HEK293 (cell line): ENCODE measurements around the gene IGIP.

Experiments used
- CTCF ChIA-PET: fragments of 350-600 bp; formaldehyde crosslinking; extraction: SDS; loops from one replicate; lab custom pipeline; 2021; ENCODE audit warnings: antibody characterized with exemption; lab: Yijun Ruan, JAX
- POLR2A ChIA-PET: fragments of 300-600 bp; formaldehyde crosslinking; extraction: SDS; loops from one replicate; lab custom pipeline; 2020; ENCODE audit warnings: antibody characterized with exemption, inconsistent platforms; lab: Yijun Ruan, JAX
- H3K27ac ChIP-seq: fragments of 200-500 bp; sonication (Bioruptor generic); 2 replicates; pipeline ENCODE4 v1.5.1; 2014; ENCODE audit warnings: low read depth, low read length, control low read depth, inconsistent platforms; ENCODE audit errors: extremely low read depth
- H3K36me3 ChIP-seq, 2 experiments: fragments of 200-500 bp in 1 of 2; sonication (Bioruptor generic) in 1 of 2; 1 replicate in 1 of 2; 2 replicates in 1 of 2; pipeline ENCODE4 v1.5.1; 2014 to 2017; ENCODE audit warnings: inconsistent platforms in 2 of 2, low read length in 2 of 2; ENCODE audit not compliant: control insufficient read depth in 2 of 2, insufficient read depth in 1 of 2
- H3K4me1 ChIP-seq: fragments of 200-500 bp; sonication (Bioruptor generic); 2 replicates; pipeline ENCODE4 v1.5.1; 2014; ENCODE audit warnings: mild to moderate bottlenecking, low read length, inconsistent platforms; ENCODE audit not compliant: control insufficient read depth, insufficient read depth
- H3K4me3 ChIP-seq: 2 replicates; pipeline ENCODE4 v1.5.1; 2011; ENCODE audit warnings: low read depth, mild to moderate bottlenecking, control low read depth, low read length, moderate library complexity
- H3K9me3 ChIP-seq: fragments of 200-500 bp; sonication (Bioruptor generic); 2 replicates; pipeline ENCODE4 v1.5.1; 2014; ENCODE audit warnings: low read depth, low read length, inconsistent platforms; ENCODE audit not compliant: control insufficient read depth, insufficient read depth
- ELK4 ChIP-seq: IDR thresholded peaks from 2 replicates; pipeline ENCODE4 v1.6.1; 2011; ENCODE audit warnings: mild to moderate bottlenecking, low read depth, low read length, borderline replicate concordance
- HOXC10 ChIP-seq: sonication (generic); formaldehyde crosslinking; IDR thresholded peaks from 2 replicates; pipeline ENCODE4 v1.8.1; 2023; ENCODE audit warnings: mild to moderate bottlenecking, missing genetic modification reagents
- KLF17 ChIP-seq: fragments of 450-650 bp; formaldehyde crosslinking; IDR thresholded peaks from 2 replicates; pipeline ENCODE4 v1.5.1; 2016; ENCODE audit warnings: missing biosample characterization, missing genetic modification characterization
- KLF9 ChIP-seq: fragments of 450-650 bp; formaldehyde crosslinking; IDR thresholded peaks from 2 replicates; pipeline ENCODE4 v1.5.1; 2016; ENCODE audit warnings: missing biosample characterization, missing genetic modification characterization, low read depth
- RBAK ChIP-seq: fragments of 450-650 bp; formaldehyde crosslinking; IDR thresholded peaks from 2 replicates; pipeline ENCODE4 v1.5.1; 2016; ENCODE audit warnings: missing biosample characterization, missing genetic modification characterization
- REPIN1 ChIP-seq: fragments of 450-650 bp; formaldehyde crosslinking; IDR thresholded peaks from 2 replicates; pipeline ENCODE4 v1.5.1; 2017; ENCODE audit warnings: missing biosample characterization, missing genetic modification characterization, low read depth
- TSHZ1 ChIP-seq: fragments of 450-650 bp; formaldehyde crosslinking; IDR thresholded peaks from 2 replicates; pipeline ENCODE4 v1.5.1; 2016; ENCODE audit warnings: missing biosample characterization, missing genetic modification characterization, borderline replicate concordance
- ZBTB26 ChIP-seq: fragments of 450-650 bp; formaldehyde crosslinking; optimal IDR thresholded peaks from 2 replicates; pipeline ENCODE3; 2016; ENCODE audit warnings: missing biosample characterization, mild to moderate bottlenecking, missing genetic modification characterization
- ZBTB44 ChIP-seq: fragments of 450-650 bp; IDR thresholded peaks from 2 replicates; pipeline ENCODE4 v1.5.1; 2018; ENCODE audit warnings: missing biosample characterization, mild to moderate bottlenecking, missing genetic modification characterization
- ZNF132 ChIP-seq: fragments of 450-650 bp; formaldehyde crosslinking; IDR thresholded peaks from 2 replicates; pipeline ENCODE4 v1.5.1; 2017; ENCODE audit warnings: missing biosample characterization, missing genetic modification characterization, borderline replicate concordance
- ZNF140 ChIP-seq: fragments of 450-650 bp; formaldehyde crosslinking; IDR thresholded peaks from 2 replicates; pipeline ENCODE4 v1.5.1; 2016; ENCODE audit warnings: missing biosample characterization, missing genetic modification characterization
- ZNF146 ChIP-seq: fragments of 450-650 bp; formaldehyde crosslinking; IDR thresholded peaks from 2 replicates; pipeline ENCODE4 v1.5.1; 2016; ENCODE audit warnings: missing biosample characterization, missing genetic modification characterization
- ZNF266 ChIP-seq: fragments of 450-650 bp; formaldehyde crosslinking; IDR thresholded peaks from 2 replicates; pipeline ENCODE4 v1.5.1; 2016; ENCODE audit warnings: missing biosample characterization, missing genetic modification characterization, low read depth
- ZNF311 ChIP-seq: fragments of 450-650 bp; formaldehyde crosslinking; IDR thresholded peaks from 2 replicates; pipeline ENCODE4 v1.5.1; 2017; ENCODE audit warnings: missing biosample characterization, missing genetic modification characterization, borderline replicate concordance
- ZNF354C ChIP-seq: fragments of 450-650 bp; formaldehyde crosslinking; IDR thresholded peaks from 2 replicates; pipeline ENCODE4 v1.5.1; 2016; ENCODE audit warnings: missing biosample characterization, missing genetic modification characterization, low read depth, borderline replicate concordance
- ZNF473 ChIP-seq: fragments of 450-650 bp; formaldehyde crosslinking; IDR thresholded peaks from 2 replicates; pipeline ENCODE4 v1.5.1; 2017; ENCODE audit warnings: missing biosample characterization, missing genetic modification characterization
- ZNF626 ChIP-seq: fragments of 450-650 bp; sonication (Bioruptor Pico); formaldehyde crosslinking; IDR thresholded peaks from 2 replicates; pipeline ENCODE4 v1.5.1; 2018; ENCODE audit warnings: missing biosample characterization, missing genetic modification characterization, inconsistent platforms
- ZNF677 ChIP-seq: fragments of 450-650 bp; IDR thresholded peaks from 2 replicates; pipeline ENCODE4 v1.5.0; 2018; ENCODE audit warnings: missing biosample characterization, mild to moderate bottlenecking, missing genetic modification characterization, moderate library complexity
- ZNF843 ChIP-seq: fragments of 450-650 bp; formaldehyde crosslinking; IDR thresholded peaks from 2 replicates; pipeline ENCODE4 v1.5.1; 2016; ENCODE audit warnings: missing biosample characterization, missing genetic modification characterization
- ZSCAN30 ChIP-seq: fragments of 450-650 bp; IDR thresholded peaks from 2 replicates; pipeline ENCODE4 v1.5.1; 2018; ENCODE audit warnings: missing biosample characterization, mild to moderate bottlenecking, missing genetic modification characterization, moderate library complexity

Gene IGIP

GRCh38 chr5:140141241-140141640 lies 15.5 kb downstream of the IGIP start:
- CTCF ChIA-PET = interaction anchor here (1.1 to 10.4 kb wide), 4 partner anchors 26 to 353 kb away, joined by 3 to 109 read pairs (median 36); partner anchors contain the start of gene PURA
- Histone ChIP-seq H3K27ac (no peak overlapping the region), H3K4me3 (no peak overlapping the region), H3K4me1 (no peaks in the 10 kb centered on the region), H3K9me3 (no peaks in the 10 kb centered on the region), H3K36me3 (no peaks in the 10 kb centered on the region)
- POLR2A ChIA-PET = interaction anchor here (0.6 kb wide), 1 partner anchor 74 kb away, joined by 6 read pairs; no protein-coding TSS in a partner anchor
- TF ChIP-seq ZNF626 = no peak
- TF ChIP-seq KLF17 (tag by site-specific recombination) = no peak
- TF ChIP-seq ZSCAN30 (tag by site-specific recombination) = no peak
- TF ChIP-seq ZNF354C (tag by site-specific recombination) = no peak
- TF ChIP-seq ZBTB44 (tag by site-specific recombination) = no peak
- no peak for TF ChIP-seq RBAK
- TF ChIP-seq ELK4 = no peak

- TF ChIP-seq TSHZ1 (tag by site-specific recombination) = no peak
- TF ChIP-seq ZNF140 (tag by site-specific recombination) = no peak
- no peak for TF ChIP-seq ZNF843 (tag by site-specific recombination)
- TF ChIP-seq ZNF473 (tag by site-specific recombination) = no peak
- H3K27ac ChIP-seq = no peak overlapping the region
- H3K36me3 ChIP-seq = no peaks in the 10 kb centered on the region
- POLR2A ChIA-PET = no interaction called here
- no peak overlapping the region for H3K4me3 ChIP-seq
- no peaks in the 10 kb centered on the region for H3K4me1 ChIP-seq
- no peaks in the 10 kb centered on the region for H3K9me3 ChIP-seq
- CTCF ChIA-PET = interaction anchor here (0.8 to 10.4 kb wide), 7 partner anchors 10 to 87 kb away, joined by 3 to 109 read pairs (median 35); partner anchors contain the start of gene PURA
Measured at GRCh38 chr5:140142246-140142645, 16.5 kb downstream of the IGIP start.

GRCh38 chr5:140142856-140143255 lies 17.1 kb downstream of the IGIP start:
- no peak overlapping the region for H3K4me3 ChIP-seq
- ChIA-PET CTCF (interaction anchor here (0.7 to 10.4 kb wide), 8 partner anchors 10 to 94 kb away, joined by 3 to 109 read pairs (median 24); partner anchors contain the start of gene PURA), POLR2A (no interaction called here)
- H3K4me1 ChIP-seq = no peaks in the 10 kb centered on the region
- no peaks in the 10 kb centered on the region for H3K36me3 ChIP-seq
- H3K9me3 ChIP-seq = no peaks in the 10 kb centered on the region
- no peak overlapping the region for H3K27ac ChIP-seq
- TF ChIP-seq REPIN1 (no peak), ZNF311 (no peak), KLF9 (tag by site-specific recombination) (no peak), ZNF843 (tag by site-specific recombination) (no peak), ZNF146 (tag by site-specific recombination) (no peak), HOXC10 (CRISPR knock-in tag) (no peak), ZNF132 (tag by site-specific recombination) (no peak), ZNF677 (no peak), ZNF266 (tag by site-specific recombination) (no peak), ZBTB26 (no peak)
